AG10803 (cell line): ENCODE measurements around the gene HTR7.
"Not testable (repeated sequence)": the region's sequence is repeated elsewhere in the genome, so short reads cannot be mapped to it uniquely, and the experiment has no call there.

ENCODE experiments used
- DNase-seq: peaks from one replicate; pipeline ENCODE4 v3.0.0; 2010; ENCODE audit warnings: low read depth
- H3K4me3 ChIP-seq: 2 replicates; pipeline ENCODE4 v1.5.1; 2011; ENCODE audit warnings: mild to moderate bottlenecking, low read length, control low read depth
- CTCF ChIP-seq: conservative IDR thresholded peaks from 2 replicates; pipeline ENCODE4 v1.5.1; 2011; ENCODE audit warnings: mild to moderate bottlenecking, low read length, control low read depth, inconsistent platforms

HTR7 gene

GRCh38 chr10:90888387-90888786, 30.5 kb upstream of the HTR7 start:
- TF ChIP-seq CTCF: no peak
- DNase-seq: no peak
- no peak overlapping the region for H3K4me3 ChIP-seq

- TF ChIP-seq CTCF: no peak
- no peak overlapping the region for H3K4me3 ChIP-seq
- DNase-seq: peak; percentile 14
These were observed 29.7 kb upstream of the HTR7 start for GRCh38 chr10:90887555-90887954.

- H3K4me3 ChIP-seq: no peak overlapping the region
- peak; percentile 82 for DNase-seq
- TF ChIP-seq CTCF: no peak
These were observed 27.3 kb upstream of the HTR7 start for GRCh38 chr10:90885176-90885575.

- DNase-seq: peak; percentile 57
- no peak for TF ChIP-seq CTCF
- no peak overlapping the region for H3K4me3 ChIP-seq
These were observed 26.6 kb upstream of the HTR7 start for GRCh38 chr10:90884431-90884830.

GRCh38 chr10:90880059-90880719, 22.4 kb upstream of the HTR7 start:
- peak; percentile 81 for TF ChIP-seq CTCF
- DNase-seq: peak; percentile 42

GRCh38 chr10:90879062-90879461, 21.2 kb upstream of the HTR7 start:
- TF ChIP-seq CTCF: no peak
- DNase-seq: no peak
- H3K4me3 ChIP-seq: no peak overlapping the region

More at GRCh38 chr10:90880059-90880719, 22.4 kb upstream of the HTR7 start:
- H3K4me3 ChIP-seq: not testable (repeated sequence)

- H3K4me3 ChIP-seq: peak overlapping the region; percentile 86
- no peak for DNase-seq
- TF ChIP-seq CTCF: no peak
These were observed 14.8 kb upstream of the HTR7 start for GRCh38 chr10:90872648-90873020.
